Peyer's patch (tissue), 4 donors: ENCODE data around the gene TMBIM1. TPM values are rescaled to one million over a fixed set of nuclear protein-coding genes. Genes with fewer than 3 reads are reported as not detected.

ENCODE experiments used
- DNase-seq, 3 donors: peaks; one replicate each; pipeline ENCODE4 v3.0.0-alpha.2; 2017 to 2019
- H3K27ac ChIP-seq, 4 donors: fragments of 200-600 bp; sonication (generic); one replicate each; pipeline ENCODE4 v1.5.1; 2016 to 2019
- H3K27me3 ChIP-seq, 2 donors: fragments of 200-600 bp; sonication (generic); one replicate each; pipeline ENCODE4 v1.5.1; 2019
- H3K36me3 ChIP-seq, 3 donors: fragments of 200-600 bp; sonication (generic); one replicate each; pipeline ENCODE4 v1.5.1; 2016 to 2019
- H3K4me1 ChIP-seq, 4 donors: fragments of 200-600 bp; sonication (generic); one replicate each; pipeline ENCODE4 v1.5.1; 2016 to 2019
- H3K4me3 ChIP-seq, 4 donors: fragments of 200-600 bp; sonication (generic); 1 replicate in 3 of 4; 2 replicates in 1 of 4; pipeline ENCODE4 v1.5.1; 2016 to 2019; ENCODE audit warnings: mild to moderate bottlenecking in 1 of 4
- H3K9me3 ChIP-seq, 4 donors: fragments of 200-600 bp; sonication (generic); one replicate each; pipeline ENCODE4 v1.5.1; 2016 to 2019; ENCODE audit warnings: mild to moderate bottlenecking in 1 of 4
- CTCF ChIP-seq, 6 experiments: fragments of 450-650 bp in 4 of 6; fragments of 200-600 bp in 2 of 6; sonication (generic) in 1 of 6; IDR thresholded peaks; one replicate each; pipeline ENCODE4 v1.5.1; 2017 to 2019; ENCODE audit warnings: antibody characterized with exemption in 6 of 6, mild to moderate bottlenecking in 3 of 6, moderate library complexity in 1 of 6
- POLR2A ChIP-seq, 2 donors: fragments of 450-650 bp; IDR thresholded peaks; one replicate each; pipeline ENCODE4 v1.5.1; 2017; ENCODE audit warnings: antibody characterized with exemption in 2 of 2, mild to moderate bottlenecking in 2 of 2, moderate library complexity in 2 of 2
- total RNA-seq, 4 donors: library from RNA; depleted of rRNA; stranded (reverse); fragments of >200 nt; gene quantifications; one replicate each; pipeline ENCODE4 v1.1.0, GENCODE V29; 2016

TMBIM1 gene
- total RNA-seq, 4 donors from 2014 or later, result 97.4 to 431 (median 280) TPM

GRCh38 chr2:218235017-218235416 is 57.3 kb downstream of the TMBIM1 start:
- peaks cover 0 to 91% (median 0%) of the 10 kb centered on the region in 3 donors for H3K36me3 ChIP-seq
- no peaks in the 10 kb centered on the region for H3K27me3 ChIP-seq
- TF ChIP-seq CTCF (IDR thresholded peaks at IDR 0.05) (no peak), POLR2A (IDR thresholded peaks at IDR 0.05) (no peak)
- no peak overlapping the region for H3K27ac ChIP-seq
- no peak overlapping the region for H3K4me3 ChIP-seq
- no peaks in the 10 kb centered on the region for H3K9me3 ChIP-seq
- H3K4me1 ChIP-seq, result peaks cover under 1 to 20% (median 5%) of the 10 kb centered on the region in 4 donors
- DNase-seq, result no peak

GRCh38 chr2:218234521-218234920 is 57.8 kb downstream of the TMBIM1 start:
- Histone ChIP-seq H3K9me3 (no peaks in the 10 kb centered on the region), H3K4me3 (no peak overlapping the region), H3K27ac (no peak overlapping the region), H3K36me3 (peaks cover 0 to 86% (median 0%) of the 10 kb centered on the region in 3 donors), H3K27me3 (no peaks in the 10 kb centered on the region), H3K4me1 (peaks cover 4 to 25% (median 8%) of the 10 kb centered on the region in 4 donors)
- no peak for DNase-seq
- TF ChIP-seq CTCF (IDR thresholded peaks at IDR 0.05) (no peak), POLR2A (IDR thresholded peaks at IDR 0.05) (no peak)

GRCh38 chr2:218233543-218233942 is 58.8 kb downstream of the TMBIM1 start:
- TF ChIP-seq POLR2A (IDR thresholded peaks at IDR 0.05) (no peak), CTCF (IDR thresholded peaks at IDR 0.05) (no peak)
- peaks cover 0 to 81% (median 0%) of the 10 kb centered on the region in 3 donors for H3K36me3 ChIP-seq
- H3K27ac ChIP-seq, result no peak overlapping the region
- H3K4me3 ChIP-seq, result no peak overlapping the region
- H3K27me3 ChIP-seq, result no peaks in the 10 kb centered on the region
- no peak for DNase-seq
- H3K4me1 ChIP-seq, result peaks cover 7 to 35% (median 10%) of the 10 kb centered on the region in 4 donors
- no peaks in the 10 kb centered on the region for H3K9me3 ChIP-seq

GRCh38 chr2:218230882-218231281 is 61.4 kb downstream of the TMBIM1 start:
- peak in 1 of 3 donors; percentile 79 for DNase-seq
- Histone ChIP-seq H3K27ac (peak overlapping the region; percentile 41 to 79 (median 60)), H3K4me1 (peaks cover 7 to 40% (median 11%) of the 10 kb centered on the region in 4 donors), H3K9me3 (no peaks in the 10 kb centered on the region), H3K36me3 (peaks cover 0 to 78% (median 0%) of the 10 kb centered on the region in 3 donors), H3K27me3 (no peaks in the 10 kb centered on the region), H3K4me3 (no peak overlapping the region)
- no peak for TF ChIP-seq POLR2A (IDR thresholded peaks at IDR 0.05)
- TF ChIP-seq CTCF (IDR thresholded peaks at IDR 0.05), result peak in 4 of 6 experiments; percentile 31 to 78 (median 72)

GRCh38 chr2:218229851-218230250 is 62.5 kb downstream of the TMBIM1 start:
- DNase-seq, result peak in 2 of 3 donors; percentile 61 to 62
- H3K9me3 ChIP-seq, result no peaks in the 10 kb centered on the region
- TF ChIP-seq CTCF (IDR thresholded peaks at IDR 0.05) (no peak), POLR2A (IDR thresholded peaks at IDR 0.05) (no peak)
- peak overlapping the region; percentile 41 to 79 (median 55) for H3K27ac ChIP-seq
- no peak overlapping the region for H3K4me3 ChIP-seq
- H3K27me3 ChIP-seq, result no peaks in the 10 kb centered on the region
- H3K36me3 ChIP-seq, result peaks cover 0 to 78% (median 0%) of the 10 kb centered on the region in 3 donors
- peaks cover 7 to 45% (median 14%) of the 10 kb centered on the region in 4 donors for H3K4me1 ChIP-seq
